Dedifferentiated amniotic fluid mesenchymal stem cell (primary cell): ENCODE results near the gene HBP1.
"Not testable (repeated sequence)": the region's sequence is repeated elsewhere in the genome, so short reads cannot be mapped to it uniquely, and the experiment has no call there.

Experiments
- DNase-seq: peaks from one replicate; pipeline ENCODE4 v3.0.0-alpha.2; 2016; ENCODE audit errors: extremely low spot score

The HBP1 gene

GRCh38 chr7:107155726-107156125 is 13.1 kb upstream of the HBP1 start:
- not testable (repeated sequence) for DNase-seq

GRCh38 chr7:107157091-107157490 is 11.7 kb upstream of the HBP1 start:
- DNase-seq: no peak

- no peak for DNase-seq
These were observed 10.8 kb upstream of the HBP1 start for GRCh38 chr7:107158028-107158427.

GRCh38 chr7:107160389-107160788 is 8.4 kb upstream of the HBP1 start:
- no peak for DNase-seq

- DNase-seq: no peak
These were observed 7.4 kb upstream of the HBP1 start for GRCh38 chr7:107161415-107161814.

GRCh38 chr7:107162475-107162874 is 6.3 kb upstream of the HBP1 start:
- no peak for DNase-seq

- no peak for DNase-seq
These were observed 4.7 kb upstream of the HBP1 start for GRCh38 chr7:107164092-107164491.

GRCh38 chr7:107165341-107165740 is 3.5 kb upstream of the HBP1 start:
- DNase-seq: no peak

GRCh38 chr7:107166736-107167426 is 1.9 kb upstream of the HBP1 start:
- no peak for DNase-seq

GRCh38 chr7:107167483-107168232 is 1.1 kb upstream of the HBP1 start:
- peak; percentile 93 for DNase-seq

- peak; percentile 95 for DNase-seq
These were observed 582 bp downstream of the HBP1 start for GRCh38 chr7:107169120-107170050.

- DNase-seq: no peak
These were observed 1.5 kb downstream of the HBP1 start for GRCh38 chr7:107170051-107170915.

- DNase-seq: no peak
These were observed 2.7 kb downstream of the HBP1 start for GRCh38 chr7:107171496-107171895.

- DNase-seq: no peak
These were observed 3.7 kb downstream of the HBP1 start for GRCh38 chr7:107172276-107173032.

- no peak for DNase-seq
These were observed 4.4 kb downstream of the HBP1 start for GRCh38 chr7:107173191-107173590.

GRCh38 chr7:107173691-107174406 is 5.0 kb downstream of the HBP1 start:
- no peak for DNase-seq

GRCh38 chr7:107179326-107180164 is 10.7 kb downstream of the HBP1 start:
- DNase-seq: no peak

- no peak for DNase-seq
These were observed 11.6 kb downstream of the HBP1 start for GRCh38 chr7:107180378-107180777.

- DNase-seq: no peak
These were observed 12.4 kb downstream of the HBP1 start for GRCh38 chr7:107181172-107181571.
